ENCODE data around the gene KRTAP5-1. TPM values are rescaled to one million over a fixed set of nuclear protein-coding genes. Genes with fewer than 3 reads are reported as not detected.

KRTAP5-1 gene
- total RNA-seq, 1 donor from 2014 or later, result not detected

DNA sequence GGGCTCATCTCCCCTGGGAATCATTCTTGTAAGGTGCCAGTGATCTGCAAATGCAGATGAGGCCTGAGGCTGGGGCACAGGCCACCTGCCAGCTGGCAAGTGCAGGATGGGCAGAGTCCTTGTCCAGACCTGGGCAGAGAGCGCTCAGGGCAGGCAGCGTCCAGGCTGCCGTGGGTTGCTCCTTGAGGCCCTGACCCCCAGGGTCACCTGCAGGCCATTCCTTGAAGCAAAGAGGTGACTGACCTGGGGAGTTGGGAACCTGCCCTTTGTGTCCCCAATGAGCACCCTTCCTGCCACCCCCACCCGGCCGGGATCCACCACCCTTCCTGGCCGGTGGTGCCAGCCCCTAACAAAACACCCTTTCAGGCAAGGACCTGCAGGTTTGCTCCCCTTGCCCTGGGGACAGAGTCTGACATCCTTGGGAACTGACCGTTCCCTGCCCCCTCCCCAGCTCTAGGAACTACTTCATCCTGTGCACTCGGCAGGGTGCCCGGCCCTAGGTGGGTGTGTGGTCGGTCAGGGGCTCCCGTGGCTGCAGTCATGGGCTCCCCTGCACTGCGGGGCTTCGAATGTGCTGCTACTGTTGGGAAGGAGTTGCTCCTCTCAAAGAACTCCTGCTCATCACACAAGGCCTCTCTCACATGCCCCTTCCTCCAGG lies 41.3 kb downstream of the KRTAP5-1 start:
- intact Hi-C loops (cut with DNase I), result no loop called here
- DNase-seq (ENCODE audit: extremely low spot score in 2 of 2), result no peak
- Histone ChIP-seq H3K27me3 (peaks cover 7% of the 10 kb centered on the region), H3K9me3 (no peaks in the 10 kb centered on the region), H3K4me3 (no peak overlapping the region), H3K4me1 (peaks cover 28% of the 10 kb centered on the region), H3K27ac (no peak overlapping the region), H3K36me3 (no peaks in the 10 kb centered on the region)
- TF ChIP-seq POLR2AphosphoS5 (IDR thresholded peaks at IDR 0.05; ENCODE audit: insufficient read depth in 1 of 2, low read depth in 1 of 2) (no peak), POLR2A (IDR thresholded peaks at IDR 0.05) (no peak)
- TF ChIP-seq, protein P1, sequence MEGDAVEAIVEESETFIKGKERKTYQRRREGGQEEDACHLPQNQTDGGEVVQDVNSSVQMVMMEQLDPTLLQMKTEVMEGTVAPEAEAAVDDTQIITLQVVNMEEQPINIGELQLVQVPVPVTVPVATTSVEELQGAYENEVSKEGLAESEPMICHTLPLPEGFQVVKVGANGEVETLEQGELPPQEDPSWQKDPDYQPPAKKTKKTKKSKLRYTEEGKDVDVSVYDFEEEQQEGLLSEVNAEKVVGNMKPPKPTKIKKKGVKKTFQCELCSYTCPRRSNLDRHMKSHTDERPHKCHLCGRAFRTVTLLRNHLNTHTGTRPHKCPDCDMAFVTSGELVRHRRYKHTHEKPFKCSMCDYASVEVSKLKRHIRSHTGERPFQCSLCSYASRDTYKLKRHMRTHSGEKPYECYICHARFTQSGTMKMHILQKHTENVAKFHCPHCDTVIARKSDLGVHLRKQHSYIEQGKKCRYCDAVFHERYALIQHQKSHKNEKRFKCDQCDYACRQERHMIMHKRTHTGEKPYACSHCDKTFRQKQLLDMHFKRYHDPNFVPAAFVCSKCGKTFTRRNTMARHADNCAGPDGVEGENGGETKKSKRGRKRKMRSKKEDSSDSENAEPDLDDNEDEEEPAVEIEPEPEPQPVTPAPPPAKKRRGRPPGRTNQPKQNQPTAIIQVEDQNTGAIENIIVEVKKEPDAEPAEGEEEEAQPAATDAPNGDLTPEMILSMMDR (IDR thresholded peaks at IDR 0.05), result no peak

DNA sequence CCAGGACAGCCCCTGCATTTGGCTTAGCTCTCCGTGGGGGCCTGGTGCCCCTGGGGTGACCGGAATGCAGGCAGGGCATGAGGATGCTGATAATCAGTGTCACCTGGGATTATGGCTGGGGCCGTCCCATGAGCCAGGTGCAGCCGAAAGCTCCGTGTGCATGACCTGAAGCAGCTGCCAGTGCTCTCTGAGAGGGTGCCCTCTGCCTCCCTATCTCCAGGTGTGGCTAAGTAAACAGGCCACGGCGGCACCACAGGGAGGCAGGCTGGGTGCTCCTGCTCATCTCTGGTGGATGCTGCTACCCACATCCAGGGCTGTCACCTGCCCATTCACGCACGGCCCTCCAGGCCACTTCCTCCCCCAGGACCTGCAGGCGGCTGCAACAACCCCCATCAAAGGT lies 42.8 kb downstream of the KRTAP5-1 start:
- intact Hi-C loops (cut with DNase I), result no loop called here
- Histone ChIP-seq H3K27ac (no peak overlapping the region), H3K4me1 (peaks cover 17% of the 10 kb centered on the region), H3K9me3 (no peaks in the 10 kb centered on the region), H3K36me3 (no peaks in the 10 kb centered on the region), H3K4me3 (no peak overlapping the region), H3K27me3 (peaks cover 3% of the 10 kb centered on the region)
- DNase-seq (ENCODE audit: extremely low spot score in 2 of 2), result no peak
- TF ChIP-seq POLR2AphosphoS5 (IDR thresholded peaks at IDR 0.05; ENCODE audit: insufficient read depth in 1 of 2, low read depth in 1 of 2), result no peak
- no peak for TF ChIP-seq POLR2A (IDR thresholded peaks at IDR 0.05)
- TF ChIP-seq, protein P1 (IDR thresholded peaks at IDR 0.05), result no peak

DNA sequence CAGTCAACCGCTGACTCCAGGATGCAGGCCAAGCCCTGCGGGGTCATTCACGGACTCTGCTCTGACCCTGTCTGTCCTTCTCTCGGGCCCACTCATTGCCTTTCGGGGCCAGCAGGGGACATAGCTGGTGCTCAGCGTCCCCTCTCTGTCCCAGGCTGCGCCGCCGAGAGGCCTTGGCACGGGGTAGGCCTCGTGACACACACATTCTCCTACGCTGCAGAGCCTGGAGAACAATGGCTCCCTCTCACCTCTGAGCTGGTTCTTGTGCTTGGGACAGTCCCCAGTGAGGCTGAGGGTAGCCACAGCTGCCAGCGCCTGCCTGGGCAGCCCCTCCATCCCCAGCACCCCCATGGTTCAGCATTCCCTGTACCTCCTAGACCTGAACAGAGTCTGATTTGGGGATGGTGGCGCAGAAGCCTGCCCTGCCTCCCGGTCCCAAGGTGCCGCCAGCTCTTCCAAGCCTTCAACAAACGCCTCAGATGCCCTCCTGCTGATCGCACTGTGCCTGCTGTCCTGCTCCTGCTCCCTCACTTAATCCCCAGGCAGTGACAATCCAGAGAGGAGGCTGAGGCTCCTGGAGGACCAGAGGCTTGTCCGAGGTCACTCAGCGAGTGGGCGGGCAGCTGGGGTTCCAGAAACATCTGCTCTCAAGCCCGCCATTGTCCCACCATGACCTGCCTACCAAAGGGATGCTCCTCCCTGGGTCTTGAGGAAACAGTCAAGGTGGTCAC lies 43.4 kb downstream of the KRTAP5-1 start:
- H3K27ac ChIP-seq, result no peak overlapping the region
- TF ChIP-seq POLR2A (IDR thresholded peaks at IDR 0.05), result no peak
- TF ChIP-seq, protein P1 (IDR thresholded peaks at IDR 0.05), result no peak
- DNase-seq (ENCODE audit: extremely low spot score in 2 of 2), result no peak
- no peaks in the 10 kb centered on the region for H3K36me3 ChIP-seq
- intact Hi-C loops (cut with DNase I), result no loop called here
- no peaks in the 10 kb centered on the region for H3K27me3 ChIP-seq
- H3K4me3 ChIP-seq, result no peak overlapping the region
- peaks cover 17% of the 10 kb centered on the region for H3K4me1 ChIP-seq
- H3K9me3 ChIP-seq, result no peaks in the 10 kb centered on the region

DNA sequence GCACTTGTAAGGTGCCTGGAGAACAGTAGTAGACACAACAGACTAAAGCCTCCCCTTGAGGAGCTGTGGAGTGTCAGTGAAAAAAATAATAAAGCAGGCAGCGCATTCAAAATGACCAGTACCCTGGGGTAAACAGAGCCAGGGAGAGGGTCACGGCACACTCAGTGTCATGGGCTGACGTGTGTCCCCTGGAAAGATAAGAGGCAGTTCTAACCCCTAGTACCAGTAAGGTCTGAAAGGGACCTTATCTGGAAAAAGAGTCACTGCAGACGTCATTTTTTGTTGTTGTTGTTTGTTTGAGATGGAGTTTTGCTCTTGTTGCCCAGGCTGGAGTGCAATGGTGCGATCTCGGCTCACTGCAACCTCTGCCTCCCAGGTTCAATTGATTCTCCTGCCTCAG lies 45.0 kb downstream of the KRTAP5-1 start:
- Histone ChIP-seq H3K36me3 (no peaks in the 10 kb centered on the region), H3K27me3 (no peaks in the 10 kb centered on the region), H3K9me3 (no peaks in the 10 kb centered on the region), H3K4me3 (no peak overlapping the region), H3K4me1 (peaks cover 26% of the 10 kb centered on the region), H3K27ac (no peak overlapping the region)
- DNase-seq (ENCODE audit: extremely low spot score in 2 of 2), result no peak
- intact Hi-C loops (cut with DNase I), result no loop called here
- no peak for TF ChIP-seq POLR2A (IDR thresholded peaks at IDR 0.05)
- TF ChIP-seq, protein P1 (IDR thresholded peaks at IDR 0.05), result no peak
- TF ChIP-seq POLR2AphosphoS5 (IDR thresholded peaks at IDR 0.05; ENCODE audit: insufficient read depth in 1 of 2, low read depth in 1 of 2), result no peak

DNA sequence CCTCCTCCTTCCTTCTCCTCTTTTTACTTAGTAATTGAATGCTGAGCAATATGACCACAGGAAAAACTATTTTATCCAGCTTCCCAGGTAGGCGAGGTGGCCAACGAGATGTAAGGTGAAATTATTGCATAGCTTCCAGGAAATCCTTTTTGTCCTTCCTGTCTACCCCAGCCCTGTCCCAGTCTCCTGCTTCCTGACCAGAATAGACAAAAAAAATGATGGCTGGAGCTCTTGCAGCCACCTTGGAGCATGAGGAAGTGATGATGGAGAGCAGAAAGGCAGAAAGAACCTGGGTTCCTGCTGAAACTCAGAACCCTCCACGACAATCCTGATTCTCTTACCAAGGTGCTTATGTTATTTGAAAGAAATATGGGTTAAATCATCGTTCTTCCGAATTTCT lies 46.9 kb downstream of the KRTAP5-1 start:
- Histone ChIP-seq H3K4me3 (no peak overlapping the region), H3K27me3 (no peaks in the 10 kb centered on the region), H3K27ac (no peak overlapping the region), H3K36me3 (no peaks in the 10 kb centered on the region), H3K4me1 (peaks cover 45% of the 10 kb centered on the region), H3K9me3 (no peaks in the 10 kb centered on the region)
- no peak for TF ChIP-seq POLR2AphosphoS5 (IDR thresholded peaks at IDR 0.05; ENCODE audit: insufficient read depth in 1 of 2, low read depth in 1 of 2)
- TF ChIP-seq, protein P1 (IDR thresholded peaks at IDR 0.05), result no peak
- TF ChIP-seq POLR2A (IDR thresholded peaks at IDR 0.05), result no peak
- no peak for DNase-seq (ENCODE audit: extremely low spot score in 2 of 2)
- intact Hi-C loops (cut with DNase I), result no loop called here
